GM19035 (cell line): ENCODE measurements around the gene CDKAL1.

Experiments used
- ATAC-seq: cut with Tn5 transposase; IDR thresholded peaks from one replicate; pipeline ENCODE4 v1.9.1; 2021; ENCODE audit not compliant: unreplicated experiment

CDKAL1 gene

GRCh38 chr6:21121636-21122136, 587.4 kb downstream of the CDKAL1 start:
- ATAC-seq = no peak

- no peak for ATAC-seq
These were observed 589.5 kb downstream of the CDKAL1 start for GRCh38 chr6:21123507-21124436.

GRCh38 chr6:21128601-21129000, 594.3 kb downstream of the CDKAL1 start:
- ATAC-seq = no peak

DNA sequence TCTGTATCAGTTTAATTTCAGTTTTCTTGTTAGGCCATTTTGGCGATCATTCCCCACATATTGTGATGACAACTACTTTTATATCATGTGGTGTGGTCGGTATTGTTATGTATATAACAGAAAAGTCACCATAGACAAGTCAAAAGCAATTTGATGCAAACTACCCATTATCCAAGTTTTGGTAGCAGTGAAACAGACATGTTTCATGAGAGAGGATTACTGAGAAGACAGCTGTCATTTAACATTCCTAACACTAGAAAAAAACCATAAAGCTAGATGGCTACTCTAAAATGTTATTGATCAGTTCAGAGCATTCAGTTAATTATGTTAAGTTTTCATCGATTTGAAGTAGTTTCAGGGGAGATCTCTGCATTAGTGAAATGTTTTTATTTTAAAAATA, 597.1 kb downstream of the CDKAL1 start:
- ATAC-seq = no peak

- no peak for ATAC-seq
These were observed 598.2 kb downstream of the CDKAL1 start for GRCh38 chr6:21132446-21132845.

DNA sequence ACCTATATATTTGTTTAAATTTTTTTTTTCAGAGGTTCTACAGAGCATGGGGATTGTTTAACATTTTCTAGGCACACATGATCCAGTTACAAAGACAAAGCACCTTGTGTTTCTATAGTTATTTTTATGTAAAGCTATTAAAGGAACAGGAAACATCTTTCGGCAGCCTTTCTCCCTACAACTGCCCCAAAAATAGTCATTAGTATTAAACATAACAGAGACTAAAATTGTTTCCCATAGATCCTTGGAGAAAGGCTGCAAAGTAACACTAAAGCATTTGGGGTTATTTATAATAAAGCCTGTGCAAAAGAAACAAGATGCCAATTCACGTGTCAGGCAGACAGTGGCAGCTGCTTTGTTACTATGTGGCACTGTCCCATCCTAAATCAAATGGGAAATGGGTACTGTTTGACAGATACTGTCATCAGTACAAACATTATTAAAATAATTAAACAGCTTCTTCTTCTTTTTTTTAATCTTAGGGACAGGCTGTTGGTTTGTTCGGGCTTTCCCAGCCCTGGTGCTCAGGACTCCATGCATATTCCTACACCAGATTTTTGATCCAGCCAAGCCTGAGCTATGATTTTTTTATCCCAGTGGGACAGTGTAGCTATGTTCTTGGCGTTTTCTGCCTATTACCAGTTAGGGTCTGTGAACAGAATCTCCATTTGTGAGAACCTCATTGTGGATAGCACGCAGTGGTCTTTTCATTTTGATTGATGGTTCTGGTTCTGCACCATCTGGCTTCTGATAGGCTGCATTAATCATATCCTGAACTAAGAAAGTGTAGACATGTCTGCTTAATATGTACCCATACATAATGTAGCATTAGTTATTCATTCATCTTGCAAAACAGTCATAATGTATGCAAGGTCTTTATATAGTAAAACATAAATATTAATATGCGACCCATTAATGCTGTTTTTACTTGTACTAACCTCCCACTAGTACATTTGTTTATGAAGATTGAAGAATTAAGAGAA, 598.9 kb downstream of the CDKAL1 start:
- ATAC-seq = no peak

GRCh38 chr6:21133901-21134300, 599.6 kb downstream of the CDKAL1 start:
- ATAC-seq = no peak

GRCh38 chr6:21134356-21134755, 600.1 kb downstream of the CDKAL1 start:
- ATAC-seq = no peak

DNA sequence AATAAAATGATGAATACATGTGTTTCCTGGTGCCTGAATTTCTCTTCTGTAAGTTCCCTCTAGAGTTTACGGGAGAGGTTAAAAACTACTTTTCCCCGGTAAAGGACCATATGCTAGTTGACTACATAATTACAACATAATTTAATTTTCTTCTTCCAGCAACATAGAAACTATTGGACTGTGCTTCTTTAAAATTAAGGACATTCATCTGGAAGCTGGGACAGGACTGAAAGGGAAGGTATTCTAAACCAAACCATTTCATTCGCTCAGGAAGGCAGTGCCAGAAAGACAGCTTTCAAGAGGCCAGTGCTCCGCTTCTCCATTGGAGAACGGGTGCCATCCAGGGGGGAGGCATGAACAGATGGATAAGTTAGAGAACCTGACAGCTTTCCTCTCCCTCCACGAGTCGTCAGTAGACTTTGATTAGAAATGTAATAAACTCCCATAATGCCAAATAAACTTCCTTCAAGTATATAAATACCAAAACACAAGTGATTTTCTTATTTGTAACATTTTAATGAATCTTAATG, 601.3 kb downstream of the CDKAL1 start:
- ATAC-seq = no peak

- ATAC-seq = no peak
These were observed 603.6 kb downstream of the CDKAL1 start for GRCh38 chr6:21137700-21138335.

DNA sequence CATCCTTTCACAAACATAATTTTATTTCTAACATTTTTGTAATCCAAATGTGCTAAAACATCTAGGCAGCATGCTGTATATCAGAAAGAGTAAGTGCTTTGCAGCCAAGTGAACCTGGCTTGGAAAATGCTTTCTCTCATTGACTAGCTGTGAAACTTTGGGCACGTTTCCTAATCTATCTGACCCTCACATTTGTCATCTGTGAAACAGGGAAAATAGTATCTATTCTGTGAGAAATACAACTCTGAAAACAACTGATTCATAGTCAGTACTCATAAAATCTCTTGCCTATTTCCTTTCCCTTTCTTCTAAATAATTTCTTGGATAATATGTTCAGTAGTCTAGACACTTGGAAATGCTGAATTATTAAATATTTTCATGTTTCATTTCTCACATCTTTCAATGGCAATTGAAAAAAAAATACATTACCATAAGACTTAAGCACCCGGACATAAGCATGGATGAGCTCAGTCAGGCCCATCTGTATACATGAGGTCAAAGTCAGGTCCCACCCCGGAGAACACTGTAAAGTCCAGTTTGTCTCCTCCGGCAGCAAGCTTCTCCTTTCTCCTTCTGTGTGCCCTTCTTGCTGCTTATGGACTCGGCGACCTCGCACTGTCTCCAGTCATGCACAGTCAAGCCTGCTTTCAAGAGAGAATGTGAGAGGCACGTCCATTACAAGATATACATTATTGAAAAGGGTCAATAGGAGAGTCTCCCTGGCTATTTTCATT, 604.2 kb downstream of the CDKAL1 start:
- ATAC-seq = no peak

- no peak for ATAC-seq
These were observed 606.7 kb downstream of the CDKAL1 start for GRCh38 chr6:21140966-21141365.

- no peak for ATAC-seq
These were observed 607.5 kb downstream of the CDKAL1 start for GRCh38 chr6:21141616-21142303.

DNA sequence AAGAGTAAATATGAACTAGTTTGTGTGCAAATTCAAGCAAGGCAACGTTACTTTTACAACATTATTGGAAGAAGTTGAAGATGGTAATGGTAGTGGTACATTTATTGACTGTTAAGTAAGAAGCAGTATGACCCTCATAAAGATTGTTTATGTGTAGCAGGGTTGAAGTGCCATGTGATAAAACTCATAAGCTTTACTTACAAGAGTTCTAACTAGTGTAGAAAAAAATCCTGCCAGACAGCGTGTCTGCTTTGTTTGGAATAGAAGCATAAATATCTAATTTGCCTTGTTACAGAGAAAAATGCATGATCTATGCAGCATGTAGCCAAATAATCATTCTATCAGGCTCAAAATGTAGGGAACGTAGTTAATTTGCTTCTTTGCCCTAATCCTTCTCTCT, 608.5 kb downstream of the CDKAL1 start:
- ATAC-seq = no peak

DNA sequence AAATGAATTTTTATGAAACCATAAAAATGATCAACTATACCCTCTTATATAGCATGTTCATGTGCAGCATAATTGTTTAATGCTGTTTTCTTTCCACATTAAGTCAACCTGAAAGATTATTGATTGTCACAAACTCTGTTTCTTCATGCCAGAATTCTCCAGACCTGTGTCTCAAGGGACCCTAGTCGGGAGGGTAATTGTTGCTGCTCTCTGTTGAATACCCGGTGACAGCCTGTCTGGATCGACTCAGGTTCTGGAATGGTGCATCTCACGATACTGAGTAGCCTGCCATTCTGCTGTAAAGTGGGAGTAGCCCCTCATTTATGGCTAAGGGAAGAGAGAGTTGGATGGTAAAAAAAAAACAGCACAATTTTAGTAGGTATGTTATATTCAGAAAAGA, 609.4 kb downstream of the CDKAL1 start:
- no peak for ATAC-seq

DNA sequence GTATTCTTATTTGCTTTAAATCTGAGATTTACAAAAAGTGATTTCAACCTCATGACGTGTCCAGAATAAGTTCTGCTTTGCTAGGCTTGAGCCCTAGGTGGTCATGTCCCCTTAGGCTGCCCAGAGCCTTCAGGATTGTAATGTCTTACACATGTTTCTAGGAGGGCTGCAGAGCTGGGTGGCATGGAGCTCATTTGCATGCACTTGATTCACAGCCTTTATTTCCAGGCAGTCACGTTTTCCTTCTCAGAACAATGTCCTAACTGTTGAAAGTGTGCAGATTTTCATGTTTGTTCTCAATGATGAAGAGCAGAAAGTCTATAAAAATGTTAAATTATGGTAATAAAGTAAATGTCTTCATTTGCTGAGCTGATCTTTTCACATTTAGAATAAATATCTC, 610.7 kb downstream of the CDKAL1 start:
- ATAC-seq = no peak

DNA sequence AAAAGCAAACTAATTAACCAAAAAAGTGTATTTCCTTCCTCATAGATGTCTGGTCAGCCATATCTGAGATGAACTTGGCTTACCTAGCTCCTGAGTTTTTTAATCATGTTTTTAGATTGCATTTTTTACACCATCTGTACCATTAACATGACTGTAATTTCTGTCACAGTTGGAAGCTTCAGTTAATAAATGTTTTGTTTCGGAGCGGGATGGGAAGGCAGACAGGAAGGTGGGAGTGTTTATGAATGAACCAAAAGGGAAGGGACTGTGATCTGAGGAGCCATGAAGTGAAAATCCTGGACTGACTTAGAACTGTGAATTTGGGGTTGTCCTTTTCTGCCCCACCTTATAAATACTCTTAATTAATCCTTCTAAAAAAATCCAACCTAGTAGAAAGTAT, 613.7 kb downstream of the CDKAL1 start:
- ATAC-seq = no peak

DNA sequence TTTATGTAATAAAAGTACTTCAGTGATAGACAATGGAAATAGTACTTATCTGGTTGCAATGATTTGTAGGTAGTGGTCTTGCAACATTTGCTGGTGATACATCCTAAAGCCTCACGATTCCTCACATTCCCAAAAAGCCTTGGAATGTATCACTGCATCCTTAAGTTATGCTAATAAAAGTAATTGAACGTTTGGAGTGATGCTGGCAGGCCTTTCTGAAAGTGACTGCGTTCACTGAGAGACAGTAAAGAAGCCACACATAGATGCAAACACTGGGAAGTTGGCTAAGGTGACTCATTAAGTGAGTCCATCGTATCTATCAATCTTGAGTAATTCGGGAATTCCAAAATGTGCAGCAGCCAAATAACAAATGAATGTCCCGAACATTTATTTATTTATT, 615.2 kb downstream of the CDKAL1 start:
- ATAC-seq = no peak

GRCh38 chr6:21150667-21151066, 616.4 kb downstream of the CDKAL1 start:
- ATAC-seq = no peak

GRCh38 chr6:21151119-21151518, 616.9 kb downstream of the CDKAL1 start:
- ATAC-seq = no peak
